Astrocyte of the cerebellum (primary cell): Measurements from ENCODE around the gene PDE11A.

Experiments
- DNase-seq: peaks from one replicate; pipeline ENCODE4 v3.0.0-alpha.2; 2011; ENCODE audit warnings: low read depth
- H3K4me3 ChIP-seq: 2 replicates; pipeline ENCODE4 v1.5.1; 2011; ENCODE audit warnings: mild to moderate bottlenecking, low read depth, low read length, moderate library complexity
- in situ Hi-C: cut with HindIII; loops from 2 replicates; pipeline ENCODE4 v1.10.0; 2017; ENCODE audit warnings: low sequenced_read_pairs
- TF ChIP-seq, protein P1 (sequence below): IDR thresholded peaks from 2 replicates; pipeline ENCODE4 v1.5.1; 2012; ENCODE audit warnings: low read length, low read depth, moderate library complexity, mild to moderate bottlenecking; ENCODE audit errors: missing control alignments

PDE11A gene

GRCh38 chr2:178016612-178017011 is 56.0 kb downstream of the PDE11A start:
- TF ChIP-seq, protein P1, sequence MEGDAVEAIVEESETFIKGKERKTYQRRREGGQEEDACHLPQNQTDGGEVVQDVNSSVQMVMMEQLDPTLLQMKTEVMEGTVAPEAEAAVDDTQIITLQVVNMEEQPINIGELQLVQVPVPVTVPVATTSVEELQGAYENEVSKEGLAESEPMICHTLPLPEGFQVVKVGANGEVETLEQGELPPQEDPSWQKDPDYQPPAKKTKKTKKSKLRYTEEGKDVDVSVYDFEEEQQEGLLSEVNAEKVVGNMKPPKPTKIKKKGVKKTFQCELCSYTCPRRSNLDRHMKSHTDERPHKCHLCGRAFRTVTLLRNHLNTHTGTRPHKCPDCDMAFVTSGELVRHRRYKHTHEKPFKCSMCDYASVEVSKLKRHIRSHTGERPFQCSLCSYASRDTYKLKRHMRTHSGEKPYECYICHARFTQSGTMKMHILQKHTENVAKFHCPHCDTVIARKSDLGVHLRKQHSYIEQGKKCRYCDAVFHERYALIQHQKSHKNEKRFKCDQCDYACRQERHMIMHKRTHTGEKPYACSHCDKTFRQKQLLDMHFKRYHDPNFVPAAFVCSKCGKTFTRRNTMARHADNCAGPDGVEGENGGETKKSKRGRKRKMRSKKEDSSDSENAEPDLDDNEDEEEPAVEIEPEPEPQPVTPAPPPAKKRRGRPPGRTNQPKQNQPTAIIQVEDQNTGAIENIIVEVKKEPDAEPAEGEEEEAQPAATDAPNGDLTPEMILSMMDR, result no peak
- no peak overlapping the region for H3K4me3 ChIP-seq
- in situ Hi-C loops, result no loop called here
- no peak for DNase-seq

DNA sequence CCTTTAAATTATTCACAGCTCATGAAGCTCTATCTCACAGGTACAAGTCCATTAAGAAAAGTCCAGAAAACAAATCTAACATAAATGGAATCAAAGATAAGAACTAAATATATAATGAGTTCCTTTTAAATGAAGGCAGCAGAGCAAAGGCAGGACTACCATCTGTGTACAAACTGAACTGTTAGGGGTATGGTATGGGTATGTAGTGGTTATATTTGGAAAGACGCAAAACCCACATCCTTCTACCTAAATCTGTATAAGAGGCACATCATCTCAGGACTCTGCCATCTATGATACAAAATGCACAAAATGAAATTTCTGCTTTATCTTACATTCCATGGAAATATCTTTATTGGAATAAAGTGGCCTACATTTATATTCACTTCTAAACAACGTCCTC is 59.9 kb downstream of the PDE11A start:
- in situ Hi-C loops, result no loop called here
- TF ChIP-seq, protein P1, result no peak
- DNase-seq, result no peak
- H3K4me3 ChIP-seq, result no peak overlapping the region

- in situ Hi-C loops, result no loop called here
- TF ChIP-seq, protein P1, result no peak
- no peak overlapping the region for H3K4me3 ChIP-seq
- DNase-seq, result no peak
Observed at GRCh38 chr2:178009813-178010212, 62.8 kb downstream of the PDE11A start.

DNA sequence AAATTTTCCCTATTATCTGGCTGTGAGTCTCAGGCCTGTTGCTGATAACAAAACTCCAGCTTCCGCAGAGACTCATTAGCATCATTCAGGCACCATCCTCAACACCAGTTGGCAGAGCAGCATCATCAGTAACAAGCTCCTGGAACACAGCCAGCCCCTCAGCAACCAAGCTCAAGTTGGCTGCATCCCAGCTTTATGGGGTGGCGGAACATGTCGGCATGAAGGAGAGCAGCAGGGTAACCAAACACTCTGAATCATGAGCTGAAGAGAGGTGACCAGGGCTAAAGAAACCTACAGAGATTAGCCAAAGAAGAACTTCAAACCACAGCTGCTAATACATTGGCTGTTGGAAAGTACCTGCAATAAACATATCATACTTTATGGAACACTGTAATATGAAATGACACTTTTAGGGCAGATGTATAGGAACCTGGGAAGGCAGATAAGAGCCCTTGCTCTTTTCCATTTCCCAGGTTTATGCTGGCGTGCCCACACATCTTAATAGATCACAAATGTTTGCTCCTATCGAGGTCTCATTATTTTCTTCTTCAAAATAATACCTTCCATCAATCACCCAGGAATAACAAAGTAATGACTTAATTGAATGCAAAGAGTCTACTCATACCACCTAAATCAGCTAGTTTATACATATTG is 63.8 kb downstream of the PDE11A start:
- TF ChIP-seq, protein P1, result no peak
- DNase-seq, result peak; percentile 65
- H3K4me3 ChIP-seq, result no peak overlapping the region
- in situ Hi-C loops, result no loop called here

DNA sequence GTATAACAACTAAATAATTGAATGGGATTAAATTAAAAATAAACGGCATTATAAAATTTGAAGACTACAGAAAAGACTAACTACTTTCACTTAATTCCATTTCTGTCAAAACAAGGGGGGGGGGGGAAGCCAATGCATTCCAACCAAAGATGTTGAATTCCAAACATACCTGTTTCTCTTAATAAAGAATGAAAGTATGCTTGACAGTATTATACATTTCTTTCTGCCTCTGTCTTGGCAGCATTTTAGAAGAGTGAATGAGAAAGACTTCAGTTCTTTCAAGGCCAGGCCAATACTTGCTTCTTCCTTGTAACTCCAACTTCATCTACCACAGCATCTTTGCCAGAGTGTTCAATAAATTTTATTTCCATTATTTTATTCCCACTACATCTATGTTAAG is 65.9 kb downstream of the PDE11A start:
- in situ Hi-C loops, result no loop called here
- H3K4me3 ChIP-seq, result no peak overlapping the region
- DNase-seq, result no peak
- TF ChIP-seq, protein P1, result no peak

GRCh38 chr2:178005756-178006155 is 66.8 kb downstream of the PDE11A start:
- DNase-seq, result no peak
- in situ Hi-C loops, result no loop called here
- TF ChIP-seq, protein P1, result no peak
- no peak overlapping the region for H3K4me3 ChIP-seq

GRCh38 chr2:178002038-178002437 is 70.5 kb downstream of the PDE11A start:
- in situ Hi-C loops, result no loop called here
- TF ChIP-seq, protein P1, result no peak
- no peak for DNase-seq
- no peak overlapping the region for H3K4me3 ChIP-seq
